Frontal cortex (tissue), 4 donors: Measurements from ENCODE around the gene LDB2. TPM values are rescaled to one million over a fixed set of nuclear protein-coding genes. Genes with fewer than 3 reads are reported as not detected.

Experiments used
- DNase-seq, 2 donors: peaks; one replicate each; pipeline ENCODE4 v3.0.0; 2012; ENCODE audit warnings: low spot score in 2 of 2
- FAIRE-seq: peaks from 2 replicates; lab custom pipeline; 2012; peaks lifted over from hg19 to GRCh38; lab: Jason Lieb, UNC
- total RNA-seq: library from RNA; depleted of rRNA; stranded (reverse); fragments of >200 nt; gene quantifications from one replicate; pipeline ENCODE4 v1.2.3, GENCODE V29; 2014
- donor health status: control.
- donor health status: control.
- donor health status: control.

LDB2 gene
- total RNA-seq, 1 donor from 2014 or later: 216 TPM

GRCh38 chr4:16472537-16472936, 425.9 kb downstream of the LDB2 start:
- FAIRE-seq (no peak), DNase-seq (no peak)

GRCh38 chr4:16467061-16467460, 431.4 kb downstream of the LDB2 start:
- DNase-seq (no peak), FAIRE-seq (no peak)

- no peak for DNase-seq
- FAIRE-seq: no peak
These were observed 431.9 kb downstream of the LDB2 start for GRCh38 chr4:16466581-16466980.

- no peak for DNase-seq
- no peak for FAIRE-seq
These were observed 433.8 kb downstream of the LDB2 start for GRCh38 chr4:16464651-16465050.

- DNase-seq (no peak), FAIRE-seq (no peak)
These were observed 435.8 kb downstream of the LDB2 start for GRCh38 chr4:16462656-16463055.

- no peak for FAIRE-seq
- no peak for DNase-seq
These were observed 437.1 kb downstream of the LDB2 start for GRCh38 chr4:16461362-16461761.

- DNase-seq: no peak
These were observed 440.5 kb downstream of the LDB2 start for GRCh38 chr4:16457944-16458343.

More at GRCh38 chr4:16457944-16458343, 440.5 kb downstream of the LDB2 start:
- FAIRE-seq: no peak
